SK-N-SH treated with all-trans-retinoic acid at 6 μM for 48 hours (cell line): Measurements from ENCODE around the gene IKBKG.

ENCODE experiments used
- TCF4 ChIP-seq: fragments of 250-450 bp; sonication (Bioruptor Pico); IDR thresholded peaks from 2 replicates; pipeline ENCODE4 v1.8.0; 2021; ENCODE audit warnings: mild to moderate bottlenecking, moderate library complexity, borderline replicate concordance
- ZFP30 ChIP-seq: fragments of 450-650 bp; formaldehyde crosslinking; IDR thresholded peaks from 2 replicates; pipeline ENCODE4 v1.5.0; 2022; ENCODE audit warnings: mild to moderate bottlenecking, moderate library complexity
- TF ChIP-seq, protein P1 (sequence below): fragments of 250-450 bp; sonication (Bioruptor Pico); IDR thresholded peaks from 2 replicates; pipeline ENCODE4 v1.8.0; 2021; ENCODE audit warnings: low read depth, mild to moderate bottlenecking, moderate library complexity, borderline replicate concordance

DNA sequence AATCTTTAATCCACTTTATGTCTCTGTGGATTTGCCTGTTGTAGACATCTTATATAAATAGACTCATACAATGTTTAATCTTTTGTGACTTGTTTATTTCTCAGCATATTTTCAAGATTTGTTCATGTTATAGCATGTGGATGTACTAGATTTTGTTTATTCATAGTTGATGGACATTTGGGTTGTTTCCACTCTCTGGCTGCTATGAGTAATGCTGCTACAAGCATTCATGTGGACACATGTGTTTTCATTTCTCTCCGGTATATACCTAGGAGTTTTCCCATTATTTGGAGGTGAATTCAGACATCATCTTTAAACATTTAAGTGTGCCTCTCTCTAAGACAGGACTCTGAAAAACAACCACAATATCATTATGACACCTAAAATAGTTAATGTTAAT is 2.3 kb downstream of the IKBKG start:
- no peak for TF ChIP-seq ZFP30 (CRISPR knock-in tag)
- TF ChIP-seq TCF4 (CRISPR knock-in tag) = no peak
- TF ChIP-seq, protein P1, sequence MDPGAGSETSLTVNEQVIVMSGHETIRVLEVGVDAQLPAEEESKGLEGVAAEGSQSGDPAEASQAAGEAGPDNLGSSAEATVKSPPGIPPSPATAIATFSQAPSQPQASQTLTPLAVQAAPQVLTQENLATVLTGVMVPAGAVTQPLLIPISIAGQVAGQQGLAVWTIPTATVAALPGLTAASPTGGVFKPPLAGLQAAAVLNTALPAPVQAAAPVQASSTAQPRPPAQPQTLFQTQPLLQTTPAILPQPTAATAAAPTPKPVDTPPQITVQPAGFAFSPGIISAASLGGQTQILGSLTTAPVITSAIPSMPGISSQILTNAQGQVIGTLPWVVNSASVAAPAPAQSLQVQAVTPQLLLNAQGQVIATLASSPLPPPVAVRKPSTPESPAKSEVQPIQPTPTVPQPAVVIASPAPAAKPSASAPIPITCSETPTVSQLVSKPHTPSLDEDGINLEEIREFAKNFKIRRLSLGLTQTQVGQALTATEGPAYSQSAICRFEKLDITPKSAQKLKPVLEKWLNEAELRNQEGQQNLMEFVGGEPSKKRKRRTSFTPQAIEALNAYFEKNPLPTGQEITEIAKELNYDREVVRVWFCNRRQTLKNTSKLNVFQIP (CRISPR knock-in tag) = no peak
